MCF 10A (cell line): ENCODE results near the gene KIAA0825. TPM values are rescaled to one million over a fixed set of nuclear protein-coding genes. Genes with fewer than 3 reads are reported as not detected.

Experiments used
- BruUV-seq: library from RNA; stranded (reverse); fragments of 400-500 nt; replicated peaks from 2 replicates; lab custom pipeline; 2021; lab: Mats Ljungman, UMichigan
- CTCF ChIA-PET: fragments of 300-600 bp; sonication (Branson Sonifier 250); formaldehyde crosslinking; extraction: SDS; loops from one replicate; lab custom pipeline; 2021; ENCODE audit warnings: antibody characterized with exemption, inconsistent platforms; lab: Yijun Ruan, JAX
- POLR2A ChIA-PET: fragments of 300-600, 350-650 bp; sonication (Branson Sonifier 250); formaldehyde crosslinking; extraction: SDS; loops from one replicate; lab custom pipeline; 2020; ENCODE audit warnings: antibody characterized with exemption, inconsistent platforms; lab: Yijun Ruan, JAX
- DNase-seq: peaks from one replicate; pipeline ENCODE4 v3.0.0-alpha.2; 2018; ENCODE audit not compliant: unreplicated experiment
- H3K27ac Mint-ChIP-seq: one replicate; pipeline ENCODE4 v1.8.0; 2022; ENCODE audit warnings: mild to moderate bottlenecking, low read depth, mixed read lengths; ENCODE audit not compliant: unreplicated experiment
- H3K27me3 Mint-ChIP-seq: one replicate; pipeline ENCODE4 v1.8.0; 2022; ENCODE audit warnings: mixed read lengths; ENCODE audit not compliant: insufficient read depth, unreplicated experiment
- H3K36me3 Mint-ChIP-seq: one replicate; pipeline ENCODE4 v1.8.0; 2022; ENCODE audit warnings: mild to moderate bottlenecking, moderate library complexity, mixed read lengths; ENCODE audit not compliant: insufficient read depth, unreplicated experiment
- H3K4me1 Mint-ChIP-seq: one replicate; pipeline ENCODE4 v1.8.0; 2022; ENCODE audit warnings: mixed read lengths; ENCODE audit not compliant: insufficient read depth, unreplicated experiment
- H3K4me3 Mint-ChIP-seq: one replicate; pipeline ENCODE4 v1.8.0; 2022; ENCODE audit warnings: mild to moderate bottlenecking, moderate library complexity, mixed read lengths; ENCODE audit not compliant: unreplicated experiment
- H3K9me3 Mint-ChIP-seq: one replicate; pipeline ENCODE4 v1.8.0; 2022; ENCODE audit warnings: mixed read lengths; ENCODE audit not compliant: unreplicated experiment
- intact Hi-C: fragments of 100-400 bp; cut with micrococcal nuclease; formaldehyde crosslinking; loops from 2 replicates; pipeline ENCODE4 v1.14.1; 2022
- total RNA-seq: library from RNA; stranded (reverse); gene quantifications from 2 replicates; pipeline ENCODE4 v1.2.3, GENCODE V29; 2022
- TF ChIP-seq, protein P1 (sequence below): fragments of 200-600 bp; IDR thresholded peaks from one replicate; pipeline ENCODE4 v1.8.0; 2022; ENCODE audit warnings: antibody characterized with exemption, mild to moderate bottlenecking; ENCODE audit not compliant: unreplicated experiment

The KIAA0825 gene
- total RNA-seq, 1 experiment from 2014 or later: 2.1 TPM

DNA sequence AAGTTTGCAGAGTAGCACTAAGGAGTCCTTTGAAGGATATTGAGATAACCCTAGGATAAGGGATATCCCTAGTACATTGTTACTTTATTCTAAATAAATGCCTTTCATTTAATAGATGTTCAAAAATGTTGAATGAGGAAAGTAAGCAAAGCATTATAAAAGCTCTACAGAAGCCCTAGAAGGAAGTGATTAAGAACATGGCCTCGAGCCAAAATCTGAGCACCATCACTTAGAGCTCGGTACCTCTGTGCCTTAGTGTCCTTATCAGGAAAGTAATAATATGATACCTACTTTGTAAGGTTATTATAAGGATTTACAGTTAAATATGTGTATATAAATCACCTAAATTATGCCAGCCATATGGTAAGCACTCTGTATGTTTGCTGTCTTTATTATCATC lies 242.6 kb downstream of the KIAA0825 start:
- intact Hi-C loops: no loop called here
- no TSS peak for BruUV-seq
- Mint-ChIP-seq H3K4me3 (no peak overlapping the region), H3K4me1 (no peaks in the 10 kb centered on the region), H3K9me3 (no peaks in the 10 kb centered on the region), H3K27ac (no peak overlapping the region), H3K36me3 (peaks cover 7% of the 10 kb centered on the region), H3K27me3 (no peaks in the 10 kb centered on the region)
- peak; percentile 21 for DNase-seq
- CTCF ChIA-PET: no interaction called here
- TF ChIP-seq, protein P1, sequence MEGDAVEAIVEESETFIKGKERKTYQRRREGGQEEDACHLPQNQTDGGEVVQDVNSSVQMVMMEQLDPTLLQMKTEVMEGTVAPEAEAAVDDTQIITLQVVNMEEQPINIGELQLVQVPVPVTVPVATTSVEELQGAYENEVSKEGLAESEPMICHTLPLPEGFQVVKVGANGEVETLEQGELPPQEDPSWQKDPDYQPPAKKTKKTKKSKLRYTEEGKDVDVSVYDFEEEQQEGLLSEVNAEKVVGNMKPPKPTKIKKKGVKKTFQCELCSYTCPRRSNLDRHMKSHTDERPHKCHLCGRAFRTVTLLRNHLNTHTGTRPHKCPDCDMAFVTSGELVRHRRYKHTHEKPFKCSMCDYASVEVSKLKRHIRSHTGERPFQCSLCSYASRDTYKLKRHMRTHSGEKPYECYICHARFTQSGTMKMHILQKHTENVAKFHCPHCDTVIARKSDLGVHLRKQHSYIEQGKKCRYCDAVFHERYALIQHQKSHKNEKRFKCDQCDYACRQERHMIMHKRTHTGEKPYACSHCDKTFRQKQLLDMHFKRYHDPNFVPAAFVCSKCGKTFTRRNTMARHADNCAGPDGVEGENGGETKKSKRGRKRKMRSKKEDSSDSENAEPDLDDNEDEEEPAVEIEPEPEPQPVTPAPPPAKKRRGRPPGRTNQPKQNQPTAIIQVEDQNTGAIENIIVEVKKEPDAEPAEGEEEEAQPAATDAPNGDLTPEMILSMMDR: no peak
- POLR2A ChIA-PET: interaction anchor here (1.2 kb wide), 1 partner anchor 14 kb away, joined by 3 read pairs; no protein-coding TSS in a partner anchor

DNA sequence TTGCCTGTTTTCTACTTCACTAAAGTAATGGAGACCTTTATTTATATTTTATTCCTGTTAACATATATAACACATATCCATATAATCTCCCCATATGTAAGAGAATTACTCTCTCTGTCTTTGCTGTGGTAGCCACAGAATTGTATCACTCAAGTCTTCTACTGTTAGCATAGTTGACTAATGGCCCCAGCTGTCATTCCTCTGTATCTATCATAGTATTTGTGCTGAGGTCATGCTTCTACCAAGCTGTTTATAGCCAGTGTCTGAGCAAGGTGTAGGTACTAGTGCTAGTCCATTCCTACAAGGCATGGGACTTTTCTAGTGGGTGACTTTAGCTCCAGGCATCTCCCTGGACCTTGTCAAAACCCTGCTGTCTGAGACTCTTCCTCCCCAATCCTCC lies 244.1 kb downstream of the KIAA0825 start:
- ChIA-PET CTCF (no interaction called here), POLR2A (no interaction called here)
- intact Hi-C loops: no loop called here
- Mint-ChIP-seq H3K9me3 (no peaks in the 10 kb centered on the region), H3K4me1 (no peaks in the 10 kb centered on the region), H3K27ac (no peak overlapping the region), H3K4me3 (no peak overlapping the region), H3K27me3 (no peaks in the 10 kb centered on the region), H3K36me3 (peaks cover 7% of the 10 kb centered on the region)
- BruUV-seq: no TSS peak
- TF ChIP-seq, protein P1: no peak
- no peak for DNase-seq

DNA sequence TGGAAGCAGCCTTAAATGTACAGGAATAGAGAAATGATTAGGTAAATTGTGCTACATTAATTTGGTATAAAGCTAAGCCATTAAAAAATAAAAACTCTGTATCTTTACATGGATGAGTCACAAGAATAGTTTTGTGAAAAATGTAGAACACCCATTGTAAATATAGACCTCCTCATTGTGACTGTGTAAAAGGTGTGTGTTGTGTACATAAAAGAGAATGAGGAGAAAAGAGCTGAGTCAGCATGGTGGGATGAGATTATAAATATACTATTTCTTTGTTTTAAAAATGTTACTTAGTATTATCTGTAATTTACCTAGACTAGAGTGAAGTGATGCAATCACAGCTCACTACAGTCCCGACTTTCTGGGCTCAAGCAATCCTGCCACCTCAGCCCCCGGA lies 250.5 kb downstream of the KIAA0825 start:
- Mint-ChIP-seq H3K27ac (peak overlapping the region; percentile 73), H3K4me3 (no peak overlapping the region), H3K27me3 (no peaks in the 10 kb centered on the region), H3K4me1 (peaks cover 10% of the 10 kb centered on the region), H3K36me3 (peaks cover 7% of the 10 kb centered on the region), H3K9me3 (no peaks in the 10 kb centered on the region)
- CTCF ChIA-PET: interaction anchor here (0.6 kb wide), 1 partner anchor 337 kb away, joined by 3 read pairs; no protein-coding TSS in a partner anchor
- POLR2A ChIA-PET: no interaction called here
- intact Hi-C loops: no loop called here
- TF ChIP-seq, protein P1: no peak
- no peak for DNase-seq
- no TSS peak for BruUV-seq

GRCh38 chr5:94366811-94367210 lies 251.6 kb downstream of the KIAA0825 start:
- Mint-ChIP-seq H3K36me3 (no peaks in the 10 kb centered on the region), H3K9me3 (no peaks in the 10 kb centered on the region), H3K27ac (peak overlapping the region; percentile 73), H3K4me1 (peaks cover 10% of the 10 kb centered on the region), H3K27me3 (no peaks in the 10 kb centered on the region), H3K4me3 (no peak overlapping the region)
- intact Hi-C loops: no loop called here
- CTCF ChIA-PET: no interaction called here
- no TSS peak for BruUV-seq
- DNase-seq: no peak
- POLR2A ChIA-PET: interaction anchor here (0.6 kb wide), 1 partner anchor 73 kb away, joined by 3 read pairs; no protein-coding TSS in a partner anchor
- TF ChIP-seq, protein P1: no peak
